GM12892 (cell line): Measurements from ENCODE around the gene DNAH2.

Experiments
- POLR2A ChIP-seq: IDR thresholded peaks from 2 replicates; pipeline ENCODE4 v1.6.1; 2011; ENCODE audit warnings: low read depth, low read length, control low read depth
- POLR2AphosphoS5 ChIP-seq: IDR thresholded peaks from 2 replicates; pipeline ENCODE4 v1.6.1; 2011; ENCODE audit warnings: low read depth, low read length, control low read depth
- TAF1 ChIP-seq: IDR thresholded peaks from 2 replicates; pipeline ENCODE4 v1.6.1; 2011; ENCODE audit warnings: low read depth, mild to moderate bottlenecking, control low read depth, low read length, borderline replicate concordance

- TF ChIP-seq POLR2A (no peak), POLR2AphosphoS5 (no peak), TAF1 (no peak)
These were observed 116.4 kb downstream of the DNAH2 start, which contains the start of gene KDM6B for GRCh38 chr17:7833795-7834541.
